CD4-positive, alpha-beta memory T cell (primary cell): Measurements from ENCODE around the gene FAM149B1. TPM values are rescaled to one million over a fixed set of nuclear protein-coding genes. Genes with fewer than 3 reads are reported as not detected.

Experiments used
- CTCF ChIA-PET: fragments of 350-600 bp; sonication (Branson Sonifier 250); formaldehyde crosslinking; loops from one replicate; lab custom pipeline; 2021; ENCODE audit warnings: inconsistent platforms; ENCODE audit not compliant: partially characterized antibody; lab: Charles Lee
- POLR2A ChIA-PET: fragments of 350-600 bp; sonication (Branson Sonifier 250); formaldehyde crosslinking; loops from one replicate; lab custom pipeline; 2021; ENCODE audit not compliant: partially characterized antibody; lab: Charles Lee
- DNase-seq, 5 donors: peaks; one replicate each; pipeline versions ENCODE4 v3.0.0 to v3.0.0-alpha.2; 2020 to 2022; ENCODE audit warnings: mixed read lengths in 1 of 5
- H3K27ac ChIP-seq: one replicate; pipeline ENCODE4 v1.7.0; 2013; ENCODE audit warnings: low read depth, low read length
- H3K27me3 ChIP-seq: 2 replicates; pipeline ENCODE4 v1.7.0; 2013; ENCODE audit warnings: mild to moderate bottlenecking, low read length, moderate library complexity; ENCODE audit not compliant: insufficient read depth
- H3K36me3 ChIP-seq: 2 replicates; pipeline ENCODE4 v1.7.0; 2013; ENCODE audit warnings: mild to moderate bottlenecking, low read length, moderate library complexity; ENCODE audit not compliant: insufficient read depth
- H3K4me1 ChIP-seq: 2 replicates; pipeline ENCODE4 v1.7.0; 2013; ENCODE audit warnings: mild to moderate bottlenecking, low read length, moderate library complexity; ENCODE audit not compliant: insufficient read depth
- H3K4me3 ChIP-seq, 2 donors: one replicate each; pipeline ENCODE4 v1.7.0; 2013; ENCODE audit warnings: low read length in 2 of 2, mild to moderate bottlenecking in 1 of 2
- H3K9me3 ChIP-seq, 2 donors: one replicate each; pipeline ENCODE4 v1.7.0; 2013; ENCODE audit warnings: low read length in 2 of 2, control low read depth in 1 of 2; ENCODE audit not compliant: control insufficient read depth in 1 of 2
- H3K27ac Mint-ChIP-seq, 7 donors: one replicate each; pipeline ENCODE4 v1.8.0; 2020 to 2021; ENCODE audit warnings: mixed read lengths in 7 of 7, mild to moderate bottlenecking in 6 of 7, inconsistent platforms in 3 of 7, moderate library complexity in 3 of 7
- H3K27me3 Mint-ChIP-seq, 2 donors: one replicate each; pipeline ENCODE4 v1.8.0; 2020 to 2021; ENCODE audit warnings: mixed read lengths in 2 of 2
- H3K36me3 Mint-ChIP-seq, 2 donors: one replicate each; pipeline ENCODE4 v1.8.0; 2020 to 2021; ENCODE audit warnings: mixed read lengths in 2 of 2, inconsistent platforms in 1 of 2, mild to moderate bottlenecking in 1 of 2
- H3K4me1 Mint-ChIP-seq, 4 donors: one replicate each; pipeline ENCODE4 v1.8.0; 2020 to 2021; ENCODE audit warnings: mixed read lengths in 4 of 4, mild to moderate bottlenecking in 1 of 4
- H3K4me3 Mint-ChIP-seq, 8 donors: one replicate each; pipeline ENCODE4 v1.8.0; 2020 to 2021; ENCODE audit warnings: mixed read lengths in 8 of 8, mild to moderate bottlenecking in 7 of 8, moderate library complexity in 6 of 8, inconsistent platforms in 3 of 8
- H3K9me3 Mint-ChIP-seq, 8 donors: one replicate each; pipeline ENCODE4 v1.8.0; 2020 to 2021; ENCODE audit warnings: mixed read lengths in 8 of 8, mild to moderate bottlenecking in 5 of 8, inconsistent platforms in 3 of 8, moderate library complexity in 1 of 8
- intact Hi-C: fragments of 100-400 bp; cut with micrococcal nuclease; formaldehyde crosslinking; loops from one replicate; pipeline ENCODE4 v1.15.1; 2023
- polyA plus RNA-seq, 2 donors: library from polyadenylated mRNA; unstranded; fragments of 300-500 nt; fragmentation: Illumina TruSeq; gene quantifications; one replicate each; pipeline ENCODE4 v1.2.3, GENCODE V29; 2021
- total RNA-seq, 2 experiments: library from RNA; stranded (reverse); gene quantifications; one replicate each; pipeline ENCODE4 v1.2.3, GENCODE V29; 2021

Gene FAM149B1
- total and polyA plus RNA-seq, 4 experiments from 2014 or later, result 3.9 to 20.5 (median 11.5) TPM

GRCh38 chr10:73159038-73159648 lies 8.8 kb upstream of the FAM149B1 start:
- DNase-seq, result peak; percentile 50 to 67 (median 57)
- peaks cover 33 to 39% (median 35%) of the 10 kb centered on the region in 4 donors for H3K4me1 Mint-ChIP-seq
- no peak overlapping the region for H3K4me3 ChIP-seq
- no peak overlapping the region for H3K4me3 Mint-ChIP-seq
- ChIA-PET POLR2A (interaction anchor here (1.3 to 1.9 kb wide), 2 partner anchors 8 to 63 kb away, joined by 4 to 15 read pairs; partner anchors contain the start of genes ECD and P4HA1), CTCF (interaction anchor here (0.7 to 8.0 kb wide), 20 partner anchors 10 to 990 kb away, joined by 3 to 158 read pairs (median 6); partner anchors contain the start of genes ECD, FAM149B1, NUDT13 and P4HA1)
- peaks cover 30% of the 10 kb centered on the region for H3K4me1 ChIP-seq
- intact Hi-C loops, result loop anchor here (1.0 kb wide), 2 partner anchors 63 to 795 kb away; partner anchors contain the start of gene P4HA1
- H3K27ac Mint-ChIP-seq, result peak overlapping the region in 5 of 7 donors; percentile 25 to 81 (median 53)
- peaks cover 29% of the 10 kb centered on the region for H3K36me3 ChIP-seq
- no peaks in the 10 kb centered on the region for H3K9me3 Mint-ChIP-seq
- H3K27ac ChIP-seq, result no peak overlapping the region
- no peaks in the 10 kb centered on the region for H3K27me3 ChIP-seq
- H3K9me3 ChIP-seq, result no peaks in the 10 kb centered on the region
- H3K36me3 Mint-ChIP-seq, result peaks cover 32 to 58% of the 10 kb centered on the region in 2 donors
- no peaks in the 10 kb centered on the region for H3K27me3 Mint-ChIP-seq

- ChIA-PET CTCF (interaction anchor here (1.1 to 8.0 kb wide), 5 partner anchors 8 to 796 kb away, joined by 3 to 158 read pairs (median 38); partner anchors contain the start of genes ECD, FAM149B1, NUDT13 and P4HA1), POLR2A (interaction anchor here (0.6 kb wide), 1 partner anchor 67 kb away, joined by 3 read pairs; no protein-coding TSS in a partner anchor)
- Histone ChIP-seq H3K27ac (no peak overlapping the region), H3K27me3 (no peaks in the 10 kb centered on the region), H3K36me3 (peaks cover 22% of the 10 kb centered on the region), H3K4me1 (peaks cover 38% of the 10 kb centered on the region), H3K9me3 (no peaks in the 10 kb centered on the region), H3K4me3 (no peak overlapping the region)
- Mint-ChIP-seq H3K27me3 (no peaks in the 10 kb centered on the region), H3K4me1 (peaks cover 40 to 50% (median 44%) of the 10 kb centered on the region in 4 donors), H3K9me3 (no peaks in the 10 kb centered on the region), H3K27ac (peak overlapping the region in 4 of 7 donors; percentile 28 to 76 (median 57)), H3K4me3 (no peak overlapping the region), H3K36me3 (peaks cover 28 to 53% of the 10 kb centered on the region in 2 donors)
- DNase-seq, result no peak
- intact Hi-C loops, result no loop called here
Measured at GRCh38 chr10:73161079-73161478, 6.8 kb upstream of the FAM149B1 start.

- H3K36me3 Mint-ChIP-seq, result peaks cover 22 to 48% of the 10 kb centered on the region in 2 donors
- intact Hi-C loops, result no loop called here
- H3K4me1 ChIP-seq, result peaks cover 43% of the 10 kb centered on the region
- H3K9me3 Mint-ChIP-seq, result no peaks in the 10 kb centered on the region
- H3K27me3 Mint-ChIP-seq, result no peaks in the 10 kb centered on the region
- H3K27me3 ChIP-seq, result no peaks in the 10 kb centered on the region
- ChIA-PET POLR2A (interaction anchor here (0.6 kb wide), 1 partner anchor 67 kb away, joined by 3 read pairs; no protein-coding TSS in a partner anchor), CTCF (interaction anchor here (2.4 to 8.0 kb wide), 3 partner anchors 15 to 797 kb away, joined by 6 to 158 read pairs (median 38); partner anchors contain the start of gene P4HA1)
- H3K4me1 Mint-ChIP-seq, result peaks cover 45 to 56% (median 50%) of the 10 kb centered on the region in 4 donors
- no peak overlapping the region for H3K4me3 ChIP-seq
- DNase-seq, result no peak
- H3K9me3 ChIP-seq, result no peaks in the 10 kb centered on the region
- peak overlapping the region in 2 of 8 donors; percentile 7 to 13 for H3K4me3 Mint-ChIP-seq
- peaks cover 16% of the 10 kb centered on the region for H3K36me3 ChIP-seq
- H3K27ac ChIP-seq, result no peak overlapping the region
- H3K27ac Mint-ChIP-seq, result peak overlapping the region in 4 of 7 donors; percentile 16 to 59 (median 44)
Measured at GRCh38 chr10:73161662-73162061, 6.3 kb upstream of the FAM149B1 start.

GRCh38 chr10:73163096-73163495 lies 4.8 kb upstream of the FAM149B1 start:
- ChIA-PET CTCF (interaction anchor here (1.8 to 8.0 kb wide), 2 partner anchors 66 to 67 kb away, joined by 7 to 158 read pairs; partner anchors contain the start of gene P4HA1), POLR2A (interaction anchor here (0.6 to 1.0 kb wide), 2 partner anchors 23 to 66 kb away, joined by 3 read pairs; partner anchors contain the start of gene P4HA1)
- Histone ChIP-seq H3K9me3 (no peaks in the 10 kb centered on the region), H3K27ac (no peak overlapping the region), H3K4me1 (peaks cover 52% of the 10 kb centered on the region), H3K27me3 (no peaks in the 10 kb centered on the region), H3K4me3 (no peak overlapping the region), H3K36me3 (peaks cover 15% of the 10 kb centered on the region)
- peak overlapping the region in 1 of 8 donors; percentile 11 for H3K4me3 Mint-ChIP-seq
- no peak for DNase-seq
- intact Hi-C loops, result no loop called here
- peaks cover 19 to 50% of the 10 kb centered on the region in 2 donors for H3K36me3 Mint-ChIP-seq
- H3K27me3 Mint-ChIP-seq, result no peaks in the 10 kb centered on the region
- peaks cover 55 to 71% (median 62%) of the 10 kb centered on the region in 4 donors for H3K4me1 Mint-ChIP-seq
- H3K9me3 Mint-ChIP-seq, result no peaks in the 10 kb centered on the region
- peak overlapping the region in 3 of 7 donors; percentile 10 to 12 (median 10) for H3K27ac Mint-ChIP-seq

- intact Hi-C loops, result loop anchor here (5.0 kb wide), 1 partner anchor 245 kb away; the partner anchor contains the start of gene ANXA7
- DNase-seq, result no peak
- peaks cover 51% of the 10 kb centered on the region for H3K4me1 ChIP-seq
- Mint-ChIP-seq H3K36me3 (peaks cover 3 to 31% of the 10 kb centered on the region in 2 donors), H3K4me3 (peak overlapping the region; percentile 97 to 100 (median 100)), H3K27ac (peak overlapping the region; percentile 99 to 100 (median 100)), H3K27me3 (no peaks in the 10 kb centered on the region), H3K9me3 (no peaks in the 10 kb centered on the region), H3K4me1 (peaks cover 39 to 57% (median 47%) of the 10 kb centered on the region in 4 donors)
- H3K4me3 ChIP-seq, result peak overlapping the region; percentile 83 to 85
- ChIA-PET CTCF (interaction anchor here (4.3 to 4.5 kb wide), 2 partner anchors 8 to 71 kb away, joined by 39 to 63 read pairs; partner anchors contain the start of gene P4HA1), POLR2A (interaction anchor here (1.1 kb wide), 1 partner anchor 8 kb away, joined by 4 read pairs; no protein-coding TSS in a partner anchor)
- H3K9me3 ChIP-seq, result no peaks in the 10 kb centered on the region
- H3K27ac ChIP-seq, result peak overlapping the region; percentile 93
- no peaks in the 10 kb centered on the region for H3K27me3 ChIP-seq
- peaks cover 11% of the 10 kb centered on the region for H3K36me3 ChIP-seq
Measured at GRCh38 chr10:73166972-73167371, 947 bp upstream of the FAM149B1 start.

GRCh38 chr10:73167458-73167782 lies 499 bp upstream of the FAM149B1 start:
- H3K27me3 ChIP-seq, result no peaks in the 10 kb centered on the region
- peak overlapping the region; percentile 83 to 85 for H3K4me3 ChIP-seq
- POLR2A ChIA-PET, result interaction anchor here (0.7 to 1.1 kb wide), 3 partner anchors 8 to 76 kb away, joined by 4 read pairs; no protein-coding TSS in a partner anchor
- H3K9me3 ChIP-seq, result no peaks in the 10 kb centered on the region
- DNase-seq, result peak in 1 of 5 donors; percentile 64
- Mint-ChIP-seq H3K9me3 (no peaks in the 10 kb centered on the region), H3K27ac (peak overlapping the region; percentile 99 to 100 (median 100)), H3K27me3 (no peaks in the 10 kb centered on the region), H3K36me3 (peaks cover 3 to 27% of the 10 kb centered on the region in 2 donors), H3K4me3 (peak overlapping the region; percentile 97 to 100 (median 100)), H3K4me1 (peaks cover 36 to 52% (median 43%) of the 10 kb centered on the region in 4 donors)
- CTCF ChIA-PET, result interaction anchor here (4.3 to 4.5 kb wide), 2 partner anchors 9 to 72 kb away, joined by 39 to 63 read pairs; partner anchors contain the start of gene P4HA1
- H3K4me1 ChIP-seq, result peaks cover 46% of the 10 kb centered on the region
- H3K36me3 ChIP-seq, result peaks cover 11% of the 10 kb centered on the region
- H3K27ac ChIP-seq, result peak overlapping the region; percentile 93
- intact Hi-C loops, result loop anchor here (5.0 kb wide), 1 partner anchor 245 kb away; the partner anchor contains the start of gene ANXA7
